ENCODE measurements around the gene PRIM2. TPM values are rescaled to one million over a fixed set of nuclear protein-coding genes. Genes with fewer than 3 reads are reported as not detected.
"Not testable (repeated sequence)": the region's sequence is repeated elsewhere in the genome, so short reads cannot be mapped to it uniquely, and the experiment has no call there.

Gene PRIM2
- total RNA-seq, 1 donor from 2014 or later, result 19.7 TPM

DNA sequence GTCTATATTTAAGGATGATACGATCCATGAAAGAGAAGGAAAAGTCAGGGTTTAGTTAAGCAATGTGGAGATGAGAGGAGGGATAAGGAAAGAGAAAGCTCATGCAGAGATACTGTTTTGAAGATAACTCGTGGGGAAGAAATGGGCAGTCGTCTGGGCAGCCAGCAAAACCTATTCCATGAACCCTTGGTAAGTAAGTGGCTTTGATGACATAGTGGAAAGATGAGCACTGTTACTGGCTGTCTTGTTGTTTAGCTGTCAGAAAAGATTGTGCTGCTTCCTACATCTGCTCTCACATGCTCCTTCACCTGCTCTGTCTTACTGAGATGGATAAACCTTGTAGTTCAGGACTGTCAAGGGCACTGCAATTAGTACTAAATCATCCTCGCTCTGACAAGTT, 143.6 kb downstream of the PRIM2 start:
- H3K36me3 Mint-ChIP-seq (ENCODE audit: low read depth); intact Hi-C loops (cut with micrococcal nuclease); POLR2A ChIA-PET; DNase-seq; H3K4me1 Mint-ChIP-seq; H3K27ac Mint-ChIP-seq; ATAC-seq (ENCODE audit: low read depth); H3K27me3 Mint-ChIP-seq; H3K9me3 Mint-ChIP-seq; H3K4me3 Mint-ChIP-seq; CTCF ChIA-PET: not testable (repeated sequence)

GRCh38 chr6:57463809-57464208, 146.4 kb downstream of the PRIM2 start:
- CTCF ChIA-PET; POLR2A ChIA-PET; H3K36me3 Mint-ChIP-seq (ENCODE audit: low read depth); H3K27ac Mint-ChIP-seq; ATAC-seq (ENCODE audit: low read depth); H3K27me3 Mint-ChIP-seq; H3K4me3 Mint-ChIP-seq; DNase-seq; H3K4me1 Mint-ChIP-seq; intact Hi-C loops (cut with micrococcal nuclease); H3K9me3 Mint-ChIP-seq: not testable (repeated sequence)

DNA sequence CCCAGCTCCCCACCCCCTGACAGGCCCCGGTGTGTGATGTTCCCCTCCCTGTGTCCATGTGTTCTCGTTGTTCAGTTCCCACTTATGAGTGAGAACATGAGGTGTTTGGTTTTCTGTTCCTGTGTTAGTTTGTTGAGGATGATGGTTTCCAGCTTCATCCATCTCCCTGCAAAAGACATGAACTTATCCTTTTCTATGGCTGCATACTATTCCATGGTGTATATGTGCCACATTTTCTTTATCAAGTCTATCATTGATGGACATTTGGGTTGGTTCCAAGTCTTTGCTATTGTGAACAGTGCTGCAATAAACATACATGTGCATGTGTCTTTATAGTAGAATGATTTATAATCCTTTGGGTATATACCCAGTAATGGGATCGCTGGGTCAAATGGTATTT, 148.5 kb downstream of the PRIM2 start:
- POLR2A ChIA-PET; H3K9me3 Mint-ChIP-seq; H3K4me1 Mint-ChIP-seq; ATAC-seq (ENCODE audit: low read depth); DNase-seq; H3K4me3 Mint-ChIP-seq; intact Hi-C loops (cut with micrococcal nuclease); CTCF ChIA-PET; H3K27ac Mint-ChIP-seq; H3K27me3 Mint-ChIP-seq; H3K36me3 Mint-ChIP-seq (ENCODE audit: low read depth): not testable (repeated sequence)

DNA sequence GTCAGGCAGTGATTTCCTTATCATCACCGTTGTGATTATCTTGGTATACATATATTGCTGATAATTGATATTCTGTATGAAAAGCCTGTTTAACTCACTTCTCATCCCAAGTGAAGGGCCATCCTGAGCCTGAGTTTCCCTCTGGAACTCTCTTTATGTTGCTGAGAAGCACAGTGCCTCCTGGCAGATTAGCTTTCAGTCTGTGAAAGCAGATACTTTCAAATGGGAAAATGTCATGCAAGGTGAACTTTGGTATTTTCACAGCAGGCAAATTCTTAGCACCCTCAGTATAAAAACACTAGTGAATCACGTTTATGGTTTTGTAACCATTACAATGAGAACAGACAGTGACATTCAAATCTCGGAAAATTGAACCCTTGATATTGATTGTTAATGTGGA, 151.6 kb downstream of the PRIM2 start:
- CTCF ChIA-PET, result no interaction called here
- Mint-ChIP-seq H3K9me3 (no peaks in the 10 kb centered on the region), H3K36me3 (ENCODE audit: low read depth) (peaks cover 6% of the 10 kb centered on the region), H3K27ac (no peak overlapping the region), H3K4me1 (no peaks in the 10 kb centered on the region), H3K4me3 (no peak overlapping the region), H3K27me3 (no peaks in the 10 kb centered on the region)
- no peak for DNase-seq
- intact Hi-C loops (cut with micrococcal nuclease), result no loop called here
- TF ChIP-seq CTCF (IDR thresholded peaks at IDR 0.05), result no peak
- no peak for ATAC-seq (ENCODE audit: low read depth)
- POLR2A ChIA-PET, result no interaction called here

DNA sequence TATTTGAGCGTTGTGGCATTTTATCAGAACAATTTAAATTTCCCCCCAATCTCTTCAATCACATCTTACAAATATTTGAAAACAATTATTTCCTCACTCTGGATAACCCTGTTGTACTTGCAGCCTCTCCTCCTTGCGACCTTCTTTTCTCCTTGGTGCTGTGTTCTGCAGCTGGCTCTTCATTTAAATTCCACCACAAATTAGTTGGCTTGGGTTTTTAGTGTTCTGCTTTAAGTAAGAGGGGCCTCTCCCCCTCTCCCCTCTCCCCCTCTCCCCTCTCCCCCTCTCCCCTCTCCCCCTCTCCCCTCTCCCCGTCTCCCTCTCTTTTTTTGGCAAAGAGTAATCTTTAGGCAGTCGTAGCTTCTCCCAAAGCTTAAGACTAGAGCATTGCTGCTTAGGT, 152.7 kb downstream of the PRIM2 start:
- intact Hi-C loops (cut with micrococcal nuclease); ATAC-seq (ENCODE audit: low read depth); H3K27ac Mint-ChIP-seq; DNase-seq; H3K36me3 Mint-ChIP-seq (ENCODE audit: low read depth); H3K9me3 Mint-ChIP-seq; H3K4me3 Mint-ChIP-seq; H3K27me3 Mint-ChIP-seq; H3K4me1 Mint-ChIP-seq; POLR2A ChIA-PET: not testable (repeated sequence)
- CTCF ChIA-PET, result interaction anchor here (0.6 kb wide), 1 partner anchor 588 kb away, joined by 3 read pairs; no protein-coding TSS in a partner anchor

DNA sequence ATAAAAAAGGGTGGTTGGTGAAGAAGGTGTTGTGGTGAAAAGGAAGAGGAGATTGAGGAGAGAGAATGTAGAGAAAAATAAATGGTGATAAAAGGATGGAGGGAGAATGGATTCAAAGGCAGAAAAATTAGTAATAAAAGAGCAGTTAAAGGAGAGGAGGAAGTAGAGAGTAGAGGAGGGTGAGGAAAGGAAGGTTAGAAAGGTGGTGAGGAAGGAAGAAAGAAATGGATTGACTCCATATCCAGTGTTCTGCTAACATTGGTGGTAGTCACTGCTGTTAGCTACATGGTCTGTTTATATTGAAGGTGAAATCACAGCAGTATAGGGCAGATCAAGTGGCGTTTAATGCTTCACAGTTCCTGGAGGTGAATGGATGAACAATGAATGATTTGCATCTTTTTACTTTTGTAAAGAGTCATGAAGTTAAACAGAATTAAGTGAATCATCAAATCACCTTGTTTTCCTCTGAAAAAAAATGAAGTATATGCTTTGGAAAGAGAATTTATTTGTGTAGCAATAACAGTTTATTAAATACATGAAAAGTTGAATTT, 154.0 kb downstream of the PRIM2 start:
- CTCF ChIA-PET; DNase-seq; H3K27ac Mint-ChIP-seq; H3K9me3 Mint-ChIP-seq; H3K27me3 Mint-ChIP-seq; intact Hi-C loops (cut with micrococcal nuclease); ATAC-seq (ENCODE audit: low read depth); H3K4me1 Mint-ChIP-seq; H3K36me3 Mint-ChIP-seq (ENCODE audit: low read depth); H3K4me3 Mint-ChIP-seq; POLR2A ChIA-PET: not testable (repeated sequence)

DNA sequence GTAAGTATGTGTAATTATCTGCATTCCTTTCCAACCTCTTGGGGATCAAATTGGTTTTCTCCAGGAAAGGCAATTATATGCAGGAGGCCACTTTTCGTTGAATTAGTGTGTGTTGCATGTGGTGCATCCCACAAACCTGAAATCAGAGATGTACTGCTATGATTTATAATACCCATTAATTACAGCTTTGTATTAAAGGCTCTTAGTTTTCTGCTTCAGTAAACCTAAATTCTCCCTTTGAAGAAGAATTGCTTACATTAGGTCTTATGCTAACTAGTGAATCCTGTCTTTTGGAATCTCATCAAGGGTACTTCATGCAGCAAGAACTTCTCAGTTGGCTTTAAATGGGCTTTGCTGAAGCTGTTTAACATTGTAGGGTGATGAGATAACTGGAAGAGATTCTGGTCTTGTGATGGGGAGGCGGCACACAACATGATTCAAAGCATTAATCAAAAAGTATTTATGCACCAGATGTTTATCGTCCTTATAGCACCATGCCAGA, 155.5 kb downstream of the PRIM2 start:
- H3K27me3 Mint-ChIP-seq; intact Hi-C loops (cut with micrococcal nuclease); H3K4me3 Mint-ChIP-seq; ATAC-seq (ENCODE audit: low read depth); H3K36me3 Mint-ChIP-seq (ENCODE audit: low read depth); DNase-seq; H3K9me3 Mint-ChIP-seq; H3K27ac Mint-ChIP-seq; CTCF ChIA-PET; POLR2A ChIA-PET; H3K4me1 Mint-ChIP-seq: not testable (repeated sequence)

GRCh38 chr6:57474862-57475475, 157.5 kb downstream of the PRIM2 start:
- H3K36me3 Mint-ChIP-seq (ENCODE audit: low read depth); intact Hi-C loops (cut with micrococcal nuclease); H3K4me1 Mint-ChIP-seq; H3K9me3 Mint-ChIP-seq; ATAC-seq (ENCODE audit: low read depth); H3K27me3 Mint-ChIP-seq; CTCF ChIA-PET; H3K4me3 Mint-ChIP-seq; DNase-seq; POLR2A ChIA-PET; H3K27ac Mint-ChIP-seq: not testable (repeated sequence)

DNA sequence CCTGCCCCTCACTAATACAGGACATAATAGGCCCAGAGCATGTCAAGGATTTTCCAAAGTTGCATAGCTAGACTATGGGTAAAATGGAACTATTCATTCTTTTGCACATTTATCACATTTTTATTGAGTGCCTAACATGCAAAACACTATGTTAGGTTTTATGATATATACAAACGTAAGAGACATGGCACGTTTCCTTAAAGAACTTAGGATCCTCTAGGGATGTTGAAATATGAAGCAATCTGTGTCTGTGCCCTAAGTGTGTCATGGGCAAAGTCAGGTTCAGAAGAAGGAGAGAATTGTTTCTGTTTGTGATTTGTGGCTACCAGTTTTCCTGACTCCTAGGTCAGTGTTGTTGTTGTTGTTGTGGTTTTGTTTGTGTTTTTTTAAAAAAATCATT, 158.2 kb downstream of the PRIM2 start:
- H3K4me3 Mint-ChIP-seq; CTCF ChIA-PET; DNase-seq; H3K27me3 Mint-ChIP-seq; POLR2A ChIA-PET; H3K9me3 Mint-ChIP-seq; H3K4me1 Mint-ChIP-seq; intact Hi-C loops (cut with micrococcal nuclease); H3K36me3 Mint-ChIP-seq (ENCODE audit: low read depth); ATAC-seq (ENCODE audit: low read depth); H3K27ac Mint-ChIP-seq: not testable (repeated sequence)

- ATAC-seq (ENCODE audit: low read depth); H3K4me1 Mint-ChIP-seq; intact Hi-C loops (cut with micrococcal nuclease); H3K9me3 Mint-ChIP-seq; DNase-seq; POLR2A ChIA-PET; H3K4me3 Mint-ChIP-seq; H3K27ac Mint-ChIP-seq; H3K27me3 Mint-ChIP-seq; CTCF ChIA-PET; H3K36me3 Mint-ChIP-seq (ENCODE audit: low read depth): not testable (repeated sequence)
Observed at GRCh38 chr6:57480194-57480593, 162.8 kb downstream of the PRIM2 start.

- H3K27me3 Mint-ChIP-seq; H3K36me3 Mint-ChIP-seq (ENCODE audit: low read depth); DNase-seq; intact Hi-C loops (cut with micrococcal nuclease); POLR2A ChIA-PET; H3K9me3 Mint-ChIP-seq; ATAC-seq (ENCODE audit: low read depth); H3K4me1 Mint-ChIP-seq; H3K27ac Mint-ChIP-seq; CTCF ChIA-PET; H3K4me3 Mint-ChIP-seq: not testable (repeated sequence)
Observed at GRCh38 chr6:57481121-57481520, 163.7 kb downstream of the PRIM2 start.

DNA sequence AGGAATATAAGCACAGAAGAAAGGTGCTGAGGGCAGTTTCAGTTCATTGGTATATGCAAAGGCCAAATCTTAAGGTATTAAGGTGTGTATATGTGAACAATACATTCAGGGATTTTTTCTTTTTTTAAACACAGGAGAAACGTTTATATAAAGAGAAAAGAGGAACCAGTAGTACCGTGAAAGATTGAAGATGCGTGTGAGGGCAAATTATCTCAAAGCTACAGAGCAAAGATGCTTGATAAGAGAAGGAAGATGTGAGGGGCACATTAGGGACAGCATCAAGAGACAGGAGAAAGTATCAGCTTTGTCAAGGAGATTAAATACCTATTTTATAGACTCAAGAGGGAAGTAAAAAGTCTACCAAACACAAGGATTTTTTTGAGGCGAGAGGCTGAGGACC, 165.0 kb downstream of the PRIM2 start:
- H3K36me3 Mint-ChIP-seq (ENCODE audit: low read depth); H3K27me3 Mint-ChIP-seq; H3K4me1 Mint-ChIP-seq; H3K27ac Mint-ChIP-seq; intact Hi-C loops (cut with micrococcal nuclease); DNase-seq; POLR2A ChIA-PET; H3K4me3 Mint-ChIP-seq; ATAC-seq (ENCODE audit: low read depth); H3K9me3 Mint-ChIP-seq; CTCF ChIA-PET: not testable (repeated sequence)

Measured in activated B cell treated with CpG ODN at 0.5 μM for 24 hours (primary cell).